B cell (primary cell): ENCODE measurements around the gene ISL2. TPM values are rescaled to one million over a fixed set of nuclear protein-coding genes. Genes with fewer than 3 reads are reported as not detected.

Source experiments
- ATAC-seq: fragments of 200-7000 bp; cut with Tn5 transposase; one replicate; pipeline ENCODE4 v1.10.0; 2021; ENCODE audit warnings: low read depth, mild to moderate bottlenecking, moderate number of reproducible peaks, moderate library complexity
- CTCF ChIA-PET: fragments of 350-600 bp; sonication (Branson Sonifier 250); formaldehyde crosslinking; loops from one replicate; lab custom pipeline; 2021; ENCODE audit warnings: antibody characterized with exemption, inconsistent platforms; lab: Charles Lee
- POLR2A ChIA-PET: fragments of 350-600 bp; sonication (Branson Sonifier 250); formaldehyde crosslinking; loops from one replicate; lab custom pipeline; 2021; ENCODE audit warnings: antibody characterized with exemption; lab: Charles Lee
- DNase-seq: peaks from one replicate; pipeline ENCODE4 v3.0.0; 2013
- H2AFZ ChIP-seq: 2 replicates; pipeline ENCODE4 v1.6.1; 2012; ENCODE audit warnings: mild to moderate bottlenecking, low read depth, low read length; ENCODE audit not compliant: insufficient read depth, poor library complexity, severe bottlenecking
- H3K27ac ChIP-seq, 2 donors: 1 replicate in 1 of 2; 2 replicates in 1 of 2; pipeline ENCODE4 v1.5.1; 2012 to 2013; ENCODE audit warnings: low read length in 2 of 2, mild to moderate bottlenecking in 2 of 2, moderate library complexity in 1 of 2
- H3K27me3 ChIP-seq, 4 experiments: fragments of 200-600 bp in 1 of 4; sonication (generic) in 1 of 4; replicated peaks in 1 of 4; 1 replicate in 2 of 4; 2 replicates in 2 of 4; pipeline versions ENCODE4 v1.6.1 to v1.7.0; 2013 to 2016; ENCODE audit warnings: low read length in 3 of 4, mild to moderate bottlenecking in 2 of 4, mixed read lengths in 1 of 4, moderate library complexity in 1 of 4; ENCODE audit not compliant: insufficient read depth in 4 of 4, control insufficient read depth in 3 of 4; ENCODE audit errors: control extremely low read depth in 1 of 4
- H3K36me3 ChIP-seq, 2 experiments: replicated peaks in 1 of 2; 1 replicate in 1 of 2; 2 replicates in 1 of 2; pipeline versions ENCODE4 v1.6.1 to v1.7.1; 2013; ENCODE audit warnings: low read length in 1 of 2; ENCODE audit not compliant: insufficient read depth in 2 of 2, control insufficient read depth in 1 of 2; ENCODE audit errors: control extremely low read depth in 1 of 2, extremely low read depth in 1 of 2
- H3K4me1 ChIP-seq, 2 donors: fragments of 200-600 bp in 1 of 2; sonication (generic) in 1 of 2; 1 replicate in 1 of 2; 2 replicates in 1 of 2; pipeline versions ENCODE4 v1.5.1 to v1.6.1; 2013 to 2017; ENCODE audit warnings: low read length in 2 of 2; ENCODE audit not compliant: control insufficient read depth in 2 of 2, insufficient read depth in 2 of 2
- H3K4me2 ChIP-seq: replicated peaks from 2 replicates; pipeline ENCODE3; 2012; ENCODE audit warnings: mild to moderate bottlenecking, low read depth, low read length; ENCODE audit not compliant: poor library complexity, severe bottlenecking
- H3K4me3 ChIP-seq, 5 experiments: fragments of 200-600 bp in 1 of 5; sonication (generic) in 1 of 5; 1 replicate in 3 of 5; 2 replicates in 2 of 5; pipeline versions ENCODE4 v1.5.1 to v1.7.0; 2011 to 2016; ENCODE audit warnings: low read length in 4 of 5, mild to moderate bottlenecking in 4 of 5, low read depth in 2 of 5, control low read depth in 1 of 5, moderate library complexity in 1 of 5; ENCODE audit not compliant: insufficient read depth in 1 of 5; ENCODE audit errors: control extremely low read depth in 1 of 5, extremely low read depth in 1 of 5
- H3K79me2 ChIP-seq: fragments of 200-600 bp; sonication (generic); one replicate; pipeline ENCODE4 v1.6.0; 2016; ENCODE audit warnings: low read length; ENCODE audit not compliant: control insufficient read depth, insufficient read depth
- H3K9ac ChIP-seq: fragments of 200-600 bp; sonication (generic); 2 replicates; pipeline ENCODE4 v1.6.1; 2017; ENCODE audit warnings: mild to moderate bottlenecking, low read length, moderate library complexity
- H3K9me3 ChIP-seq, 3 donors: one replicate each; pipeline versions ENCODE4 v1.6.1 to v1.7.1; 2013; ENCODE audit warnings: low read length in 2 of 3; ENCODE audit not compliant: control insufficient read depth in 2 of 3, insufficient read depth in 1 of 3; ENCODE audit errors: control extremely low read depth in 1 of 3
- H4K20me1 ChIP-seq: 2 replicates; pipeline ENCODE4 v1.6.0; 2012; ENCODE audit warnings: mild to moderate bottlenecking, low read length; ENCODE audit not compliant: insufficient read depth, control insufficient read depth, poor library complexity, severe bottlenecking
- H3K27ac Mint-ChIP-seq: one replicate; pipeline ENCODE4 v1.8.0; 2021; ENCODE audit warnings: mixed read lengths
- H3K27me3 Mint-ChIP-seq: one replicate; pipeline ENCODE4 v1.8.0; 2021; ENCODE audit warnings: mixed read lengths
- H3K4me1 Mint-ChIP-seq: one replicate; pipeline ENCODE4 v1.8.0; 2021; ENCODE audit warnings: mixed read lengths
- H3K4me3 Mint-ChIP-seq: one replicate; pipeline ENCODE4 v1.8.0; 2021; ENCODE audit warnings: mixed read lengths
- H3K9me3 Mint-ChIP-seq: one replicate; pipeline ENCODE4 v1.8.0; 2022; ENCODE audit warnings: mixed read lengths; ENCODE audit not compliant: insufficient read depth
- CTCF ChIP-seq: fragments of 200-600 bp; IDR thresholded peaks from one replicate; pipeline ENCODE4 v1.8.0; 2022; ENCODE audit warnings: antibody characterized with exemption, mild to moderate bottlenecking
- EZH2 ChIP-seq: IDR thresholded peaks from 2 replicates; pipeline ENCODE4 v1.6.1; 2012; ENCODE audit warnings: borderline replicate concordance, low read depth, mild to moderate bottlenecking, moderate library complexity, low read length; ENCODE audit not compliant: insufficient read depth, poor library complexity, severe bottlenecking
- WGBS: methylation state at CpG from one replicate; pipeline ENCODE4 v1.1.5; 2013; ENCODE audit warnings: missing lambda C conversion rate; ENCODE audit not compliant: insufficient coverage; 5-methylcytosine and 5-hydroxymethylcytosine counted together
- intact Hi-C: fragments of 100-400 bp; cut with micrococcal nuclease; formaldehyde crosslinking; loops from one replicate; pipeline ENCODE4 v1.10.0; 2022
- polyA plus RNA-seq: library from polyadenylated mRNA; depleted of rRNA; stranded (reverse); fragments of >200 nt; gene quantifications from 2 replicates; pipeline ENCODE4 v1.2.3, GENCODE V29; 2012
- total RNA-seq, 2 donors: library from RNA; stranded (reverse); fragments of 120-200 nt in 1 of 2; gene quantifications; 1 replicate in 1 of 2; 2 replicates in 1 of 2; pipeline versions ENCODE4 v1.2.3 to v1.2.4, GENCODE V29; 2013 to 2022

ISL2 gene
- total and polyA plus RNA-seq, 2 donors (not counting 1 experiment from before 2014, with no cell fraction given), result 0.59 to 1.8 TPM

GRCh38 chr15:76311100-76311953 lies 25.2 kb upstream of the ISL2 start, which contains the start of gene ETFA:
ETFA (minus strand) TSS chr15:76311469; CDS start chr15:76311388, 81 bp downstream.
- CTCF ChIA-PET, result interaction anchor here (0.7 to 1.0 kb wide), 2 partner anchors 23 to 25 kb away, joined by 3 to 4 read pairs; partner anchors contain the start of gene ISL2
- H2AFZ ChIP-seq, result peak within 1 kb of the TSS; percentile 86
- ATAC-seq (peak; percentile 97), DNase-seq (peak; percentile 95)
- no peak for TF ChIP-seq CTCF
- no peak for TF ChIP-seq EZH2
- peaks cover 0 to 2% of the 10 kb centered on the region in 2 experiments for H3K36me3 ChIP-seq
- POLR2A ChIA-PET, result interaction anchor here (0.5 to 1.8 kb wide), 3 partner anchors 25 to 39 kb away, joined by 3 to 7 read pairs (median 5); no protein-coding TSS in a partner anchor
- Mint-ChIP-seq H3K4me1 (peaks cover 34% of the 10 kb centered on the region), H3K9me3 (no peaks in the 10 kb centered on the region), H3K27me3 (no peaks in the 10 kb centered on the region), H3K27ac (peak within 1 kb of the TSS; percentile 88), H3K4me3 (peak within 1 kb of the TSS; percentile 89)
- peak within 1 kb of the TSS; percentile 88 for H3K9ac ChIP-seq
- peaks cover 11 to 12% of the 10 kb centered on the region in 2 donors for H3K4me1 ChIP-seq
- H3K4me2 ChIP-seq, result peak within 1 kb of the TSS; percentile 92
- intact Hi-C loops, result loop anchor here (2.0 kb wide), 1 partner anchor 25 kb away; the partner anchor contains the start of gene ISL2
- WGBS, result under 1% methylated on average over 58 of the region's 60 CpGs
- peaks cover 21% of the 10 kb centered on the region for H4K20me1 ChIP-seq
- H3K4me3 ChIP-seq, result peak within 1 kb of the TSS; percentile 56 to 89 (median 84)
- H3K27ac ChIP-seq, result peak within 1 kb of the TSS; percentile 60 to 83
- peaks cover 53% of the 10 kb centered on the region for H3K79me2 ChIP-seq
- H3K9me3 ChIP-seq, result no peaks in the 10 kb centered on the region
- H3K27me3 ChIP-seq, result peaks cover 0 to 5% (median 0%) of the 10 kb centered on the region in 4 experiments
